H1 (cell line): Measurements from ENCODE around the gene GBF1. TPM values are rescaled to one million over a fixed set of nuclear protein-coding genes. Genes with fewer than 3 reads are reported as not detected.

ENCODE experiments used
- ATF3 ChIP-seq: IDR thresholded peaks from 2 replicates; pipeline ENCODE4 v1.6.1; 2011; ENCODE audit warnings: low read depth, mild to moderate bottlenecking, low read length; ENCODE audit not compliant: insufficient read depth
- CHD7 ChIP-seq: fragments of 300-600 bp; sonication (generic); IDR thresholded peaks from 2 replicates; pipeline ENCODE4 v1.7.1; 2012; ENCODE audit warnings: low read length, moderate library complexity, mild to moderate bottlenecking, inconsistent platforms; ENCODE audit not compliant: insufficient replicate concordance
- JUN ChIP-seq: IDR thresholded peaks from 2 replicates; pipeline ENCODE4 v1.6.1; 2011; ENCODE audit warnings: low read depth, mild to moderate bottlenecking, improper control_type of control experiment, low read length
- RNF2 ChIP-seq: fragments of 200-900, 300-1000 bp; sonication (generic); IDR thresholded peaks from 2 replicates; pipeline ENCODE4 v1.7.1; 2016; ENCODE audit warnings: borderline replicate concordance, low read depth, mild to moderate bottlenecking, antibody characterized with exemption, low read length; ENCODE audit not compliant: poor library complexity, severe bottlenecking; ENCODE audit errors: missing control alignments
- SIN3A ChIP-seq, 2 experiments: IDR thresholded peaks in 1 of 2; conservative IDR thresholded peaks in 1 of 2; 2 replicates each; pipeline ENCODE4 v1.6.1; 2011 to 2012; ENCODE audit warnings: low read length in 2 of 2, improper control_type of control experiment in 1 of 2, low read depth in 1 of 2, mild to moderate bottlenecking in 1 of 2
- polyA plus RNA-seq, 7 experiments: library from polyadenylated mRNA; depleted of rRNA in 3 of 7; stranded (reverse) in 5 of 7; unstranded in 2 of 7; fragments of >200 nt in 5 of 7; fragments of 200-250 nt in 2 of 7; gene quantifications; 1 replicate in 5 of 7; 2 replicates in 1 of 7; 4 replicates in 1 of 7; pipeline versions ENCODE4 v1.2.1 to v1.2.3, GENCODE V29; 2011 to 2013; ENCODE audit warnings: missing spikeins in 2 of 7, mixed read lengths in 2 of 7
- total RNA-seq: library from RNA; stranded (reverse); fragmentation: NEBNext Ultra II Directional; extraction: Animal tissue kit (Norgen Biotek cat#: 25700); gene quantifications from 2 replicates; pipeline ENCODE4 v1.2.1, GENCODE V29; 2021

Gene GBF1
- total and polyA plus RNA-seq, 2 of the 8 experiments (the other 6 are each of a cell fraction or from before 2014, with no cell fraction given), result 11.0 to 25.5 TPM

GRCh38 chr10:102298899-102299298 lies 53.6 kb downstream of the GBF1 start (continued):
- TF ChIP-seq CHD7 (no peak), SIN3A (conservative IDR thresholded peaks at IDR 0.05 in 1 of 2, IDR thresholded peaks at IDR 0.05 in 1 of 2; ENCODE audit: low read depth in 1 of 2, low read length in 2 of 2) (no peak), JUN (no peak), RNF2 (no peak), ATF3 (no peak)
